ENCODE measurements around the gene VPS13D.

VPS13D gene

DNA sequence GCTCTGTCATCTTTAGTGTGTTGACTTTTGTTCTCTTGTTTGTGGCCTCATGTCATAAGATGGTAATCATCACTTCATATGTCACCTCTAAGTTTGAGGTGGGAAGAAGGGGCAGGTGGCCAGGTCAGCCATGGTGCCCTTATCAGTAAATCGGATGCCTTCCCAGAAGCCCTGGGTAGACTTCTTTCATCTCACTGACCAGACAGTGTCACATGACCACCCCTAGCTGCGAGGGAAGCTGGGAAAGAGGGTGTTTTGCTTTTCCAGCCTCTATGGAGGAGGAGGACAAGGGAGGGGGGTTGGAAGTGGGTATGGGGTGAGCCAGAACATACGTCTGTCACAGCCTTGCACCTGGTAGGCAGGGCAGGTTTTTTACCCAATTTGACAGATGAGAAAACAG is 34.4 kb upstream of the VPS13D start:
- Histone ChIP-seq H3K27me3 (ENCODE audit: insufficient read depth, low read depth) (no peaks in the 10 kb centered on the region), H3K4me2 (no peak overlapping the region), H3K4me1 (ENCODE audit: low read depth, poor library complexity, severe bottlenecking) (no peaks in the 10 kb centered on the region), H3K9ac (no peak overlapping the region), H3K27ac (no peak overlapping the region), H3K4me3 (IDR thresholded peaks at IDR 0.05; ENCODE audit: insufficient read depth, low read depth, low read length) (no peak overlapping the region), H4K20me1 (ENCODE audit: insufficient read depth) (no peaks in the 10 kb centered on the region), H2AFZ (ENCODE audit: low read depth) (no peak overlapping the region), H3K36me3 (ENCODE audit: insufficient read depth) (no peaks in the 10 kb centered on the region), H3K79me2 (ENCODE audit: insufficient read depth, low read depth) (no peaks in the 10 kb centered on the region)
- no peak for TF ChIP-seq CTCF (conservative IDR thresholded peaks at IDR 0.05; ENCODE audit: low read depth, low read length)

DNA sequence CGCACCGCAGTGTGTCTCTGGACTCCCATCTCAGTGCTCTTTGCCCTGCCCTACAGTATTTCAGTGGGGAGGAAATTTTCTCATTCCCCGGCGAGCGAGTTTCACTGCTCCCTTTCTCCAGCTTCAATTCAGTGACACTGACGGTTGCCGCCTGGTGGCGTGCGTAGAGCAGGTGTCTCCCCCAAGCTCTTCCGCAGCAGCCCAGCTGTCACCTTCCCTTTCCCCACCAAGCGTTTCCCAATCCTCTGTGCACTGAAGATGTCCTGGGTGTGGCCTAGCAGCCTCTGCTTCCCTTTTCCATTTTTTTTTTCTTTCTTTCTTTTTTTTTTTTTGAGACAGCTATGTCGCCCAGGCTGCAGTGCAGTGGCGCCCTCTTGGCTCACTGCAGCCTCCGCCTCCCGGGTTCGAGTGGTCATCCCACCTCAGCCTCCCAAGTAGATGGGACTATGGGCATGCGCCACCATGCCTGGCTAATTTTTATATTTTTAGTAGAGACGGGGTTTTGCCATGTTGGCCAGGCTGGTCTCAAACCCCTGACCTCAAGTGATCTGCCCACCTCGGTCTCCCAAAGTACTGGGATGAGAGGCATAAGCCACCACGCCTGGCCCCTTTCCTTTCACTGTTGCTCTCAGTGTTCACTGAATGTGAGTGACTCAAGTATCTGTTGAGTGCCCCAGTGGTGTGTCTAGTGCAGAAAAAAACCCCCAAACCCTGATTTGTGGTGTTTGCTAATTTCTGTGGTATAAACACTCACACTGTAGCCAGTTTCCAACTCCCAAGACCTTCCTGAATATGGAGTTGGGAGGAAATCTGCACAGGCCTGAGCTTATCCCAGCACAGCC is 33.0 kb upstream of the VPS13D start:
- Histone ChIP-seq H4K20me1 (ENCODE audit: insufficient read depth) (no peaks in the 10 kb centered on the region), H3K79me2 (ENCODE audit: insufficient read depth, low read depth) (no peaks in the 10 kb centered on the region), H3K4me2 (no peak overlapping the region), H3K27ac (no peak overlapping the region), H3K4me1 (ENCODE audit: low read depth, poor library complexity, severe bottlenecking) (no peaks in the 10 kb centered on the region), H3K9ac (no peak overlapping the region), H3K36me3 (ENCODE audit: insufficient read depth) (no peaks in the 10 kb centered on the region), H2AFZ (ENCODE audit: low read depth) (no peak overlapping the region), H3K27me3 (ENCODE audit: insufficient read depth, low read depth) (no peaks in the 10 kb centered on the region), H3K4me3 (IDR thresholded peaks at IDR 0.05; ENCODE audit: insufficient read depth, low read depth, low read length) (no peak overlapping the region)
- TF ChIP-seq CTCF (conservative IDR thresholded peaks at IDR 0.05; ENCODE audit: low read depth, low read length), result no peak

- no peaks in the 10 kb centered on the region for H4K20me1 ChIP-seq (ENCODE audit: insufficient read depth)
- no peaks in the 10 kb centered on the region for H3K4me1 ChIP-seq (ENCODE audit: low read depth, poor library complexity, severe bottlenecking)
- no peaks in the 10 kb centered on the region for H3K36me3 ChIP-seq (ENCODE audit: insufficient read depth)
- H3K9ac ChIP-seq, result no peak overlapping the region
- no peak overlapping the region for H3K4me3 ChIP-seq (IDR thresholded peaks at IDR 0.05; ENCODE audit: insufficient read depth, low read depth, low read length)
- TF ChIP-seq CTCF (conservative IDR thresholded peaks at IDR 0.05; ENCODE audit: low read depth, low read length), result no peak
- no peak overlapping the region for H3K4me2 ChIP-seq
- no peak overlapping the region for H3K27ac ChIP-seq
- H3K79me2 ChIP-seq (ENCODE audit: insufficient read depth, low read depth), result no peaks in the 10 kb centered on the region
- no peak overlapping the region for H2AFZ ChIP-seq (ENCODE audit: low read depth)
- no peaks in the 10 kb centered on the region for H3K27me3 ChIP-seq (ENCODE audit: insufficient read depth, low read depth)
These were observed 32.3 kb upstream of the VPS13D start for GRCh38 chr1:12197483-12197880.

- no peak overlapping the region for H3K4me3 ChIP-seq (IDR thresholded peaks at IDR 0.05; ENCODE audit: insufficient read depth, low read depth, low read length)
- H3K36me3 ChIP-seq (ENCODE audit: insufficient read depth), result no peaks in the 10 kb centered on the region; the same call in 1 of the 2 replicates
- H3K79me2 ChIP-seq (ENCODE audit: insufficient read depth, low read depth), result no peaks in the 10 kb centered on the region
- H2AFZ ChIP-seq (ENCODE audit: low read depth), result no peak overlapping the region
- no peaks in the 10 kb centered on the region for H4K20me1 ChIP-seq (ENCODE audit: insufficient read depth)
- no peaks in the 10 kb centered on the region for H3K27me3 ChIP-seq (ENCODE audit: insufficient read depth, low read depth)
- no peaks in the 10 kb centered on the region for H3K4me1 ChIP-seq (ENCODE audit: low read depth, poor library complexity, severe bottlenecking)
- TF ChIP-seq CTCF (conservative IDR thresholded peaks at IDR 0.05; ENCODE audit: low read depth, low read length), result no peak
- no peak overlapping the region for H3K4me2 ChIP-seq
- H3K9ac ChIP-seq, result no peak overlapping the region
- H3K27ac ChIP-seq, result no peak overlapping the region
These were observed 29.6 kb upstream of the VPS13D start for GRCh38 chr1:12200208-12200607.
